H1 (cell line): ENCODE measurements around the gene TFF3. TPM values are rescaled to one million over a fixed set of nuclear protein-coding genes. Genes with fewer than 3 reads are reported as not detected.

Experiments
- CTCF ChIP-seq, 3 experiments: IDR thresholded peaks; 1 replicate in 2 of 3; 2 replicates in 1 of 3; pipeline versions ENCODE4 v1.5.1 to v1.6.1; 2011; ENCODE audit warnings: low read length in 3 of 3, mild to moderate bottlenecking in 3 of 3, inconsistent platforms in 2 of 3, low read depth in 1 of 3, moderate library complexity in 1 of 3; ENCODE audit not compliant: insufficient read depth in 1 of 3; ENCODE audit errors: control extremely low read depth in 1 of 3
- JUND ChIP-seq: IDR thresholded peaks from 2 replicates; pipeline ENCODE4 v1.6.1; 2011; ENCODE audit warnings: mild to moderate bottlenecking, improper control_type of control experiment, low read length
- RFX5 ChIP-seq: IDR thresholded peaks from 2 replicates; pipeline ENCODE4 v1.6.1; 2011; ENCODE audit warnings: low read depth, low read length, improper control_type of control experiment, borderline replicate concordance
- RNF2 ChIP-seq: fragments of 200-900, 300-1000 bp; sonication (generic); IDR thresholded peaks from 2 replicates; pipeline ENCODE4 v1.7.1; 2016; ENCODE audit warnings: borderline replicate concordance, low read depth, mild to moderate bottlenecking, antibody characterized with exemption, low read length; ENCODE audit not compliant: poor library complexity, severe bottlenecking; ENCODE audit errors: missing control alignments
- SIN3A ChIP-seq, 2 experiments: IDR thresholded peaks in 1 of 2; conservative IDR thresholded peaks in 1 of 2; 2 replicates each; pipeline ENCODE4 v1.6.1; 2011 to 2012; ENCODE audit warnings: low read length in 2 of 2, improper control_type of control experiment in 1 of 2, low read depth in 1 of 2, mild to moderate bottlenecking in 1 of 2
- SP2 ChIP-seq: IDR thresholded peaks from 2 replicates; pipeline ENCODE4 v1.6.1; 2012; ENCODE audit warnings: mild to moderate bottlenecking, low read length, inconsistent platforms
- TEAD4 ChIP-seq: IDR thresholded peaks from 2 replicates; pipeline ENCODE4 v1.6.1; 2012; ENCODE audit warnings: low read depth, low read length, inconsistent platforms, mixed read lengths
- ZNF274 ChIP-seq: IDR thresholded peaks from 2 replicates; pipeline ENCODE4 v1.7.0; 2012; ENCODE audit warnings: low read length, borderline replicate concordance; ENCODE audit errors: extremely low read depth
- polyA plus RNA-seq, 7 experiments: library from polyadenylated mRNA; depleted of rRNA in 3 of 7; stranded (reverse) in 5 of 7; unstranded in 2 of 7; fragments of >200 nt in 5 of 7; fragments of 200-250 nt in 2 of 7; gene quantifications; 1 replicate in 5 of 7; 2 replicates in 1 of 7; 4 replicates in 1 of 7; pipeline versions ENCODE4 v1.2.1 to v1.2.3, GENCODE V29; 2011 to 2013; ENCODE audit warnings: missing spikeins in 2 of 7, mixed read lengths in 2 of 7
- total RNA-seq: library from RNA; stranded (reverse); fragmentation: NEBNext Ultra II Directional; extraction: Animal tissue kit (Norgen Biotek cat#: 25700); gene quantifications from 2 replicates; pipeline ENCODE4 v1.2.1, GENCODE V29; 2021

TFF3 gene
- total and polyA plus RNA-seq, 2 of the 8 experiments (the other 6 are each of a cell fraction or from before 2014, with no cell fraction given): 1.7 to 6.7 TPM

GRCh38 chr21:42307106-42307505, 8.1 kb downstream of the TFF3 start (continued):
- TF ChIP-seq CTCF (IDR thresholded peaks at IDR 0.05; ENCODE audit: control extremely low read depth in 1 of 3, insufficient read depth in 1 of 3, low read depth in 1 of 3, low read length in 3 of 3) (no peak), SP2 (no peak), SIN3A (conservative IDR thresholded peaks at IDR 0.05 in 1 of 2, IDR thresholded peaks at IDR 0.05 in 1 of 2; ENCODE audit: low read depth in 1 of 2, low read length in 2 of 2) (no peak), TEAD4 (no peak), JUND (no peak), ZNF274 (no peak), RNF2 (no peak), RFX5 (no peak)
